H9 (cell line): ENCODE results near the gene SLC51A. TPM values are rescaled to one million over a fixed set of nuclear protein-coding genes. Genes with fewer than 3 reads are reported as not detected.

ENCODE experiments used
- DNase-seq: peaks from one replicate; pipeline ENCODE4 v3.0.0-alpha.2; 2017
- H2AFZ ChIP-seq: one replicate; pipeline ENCODE4 v1.6.1; 2013; ENCODE audit warnings: mild to moderate bottlenecking, low read length, control low read depth, moderate library complexity
- H2AK5ac ChIP-seq: 2 replicates; pipeline ENCODE4 v1.6.1; 2013; ENCODE audit warnings: low read length, control low read depth, mixed read lengths; ENCODE audit not compliant: insufficient read length
- H2BK120ac ChIP-seq: one replicate; pipeline ENCODE4 v1.6.1; 2013; ENCODE audit warnings: low read depth, mild to moderate bottlenecking, low read length, control low read depth, inconsistent platforms; ENCODE audit not compliant: poor library complexity, severe bottlenecking
- H2BK12ac ChIP-seq: 2 replicates; pipeline ENCODE4 v1.6.1; 2013; ENCODE audit warnings: low read length, control low read depth, mixed read lengths, low read depth; ENCODE audit not compliant: insufficient read length
- H2BK15ac ChIP-seq: 2 replicates; pipeline ENCODE4 v1.6.1; 2013; ENCODE audit warnings: low read depth, low read length, control low read depth
- H2BK20ac ChIP-seq: one replicate; pipeline ENCODE4 v1.6.1; 2013; ENCODE audit warnings: low read depth, mild to moderate bottlenecking, low read length, control low read depth, inconsistent platforms; ENCODE audit not compliant: poor library complexity, severe bottlenecking
- H2BK5ac ChIP-seq: 2 replicates; pipeline ENCODE4 v1.6.1; 2013; ENCODE audit warnings: low read length, control low read depth, mixed read lengths; ENCODE audit not compliant: insufficient read length
- H3K14ac ChIP-seq: 2 replicates; pipeline ENCODE4 v1.6.1; 2013; ENCODE audit warnings: low read length, control low read depth; ENCODE audit not compliant: insufficient read depth
- H3K18ac ChIP-seq: 2 replicates; pipeline ENCODE4 v1.6.1; 2013; ENCODE audit warnings: low read depth, mild to moderate bottlenecking, mixed read lengths, low read length, control low read depth; ENCODE audit not compliant: insufficient read length
- H3K23ac ChIP-seq: 2 replicates; pipeline ENCODE4 v1.6.1; 2013; ENCODE audit warnings: low read length, control low read depth, mixed read lengths, low read depth; ENCODE audit not compliant: insufficient read length
- H3K23me2 ChIP-seq: 2 replicates; pipeline ENCODE4 v1.6.1; 2013; ENCODE audit warnings: low read depth, mild to moderate bottlenecking, mixed read lengths, low read length, control low read depth; ENCODE audit not compliant: insufficient read length, poor library complexity, severe bottlenecking
- H3K27ac ChIP-seq: 2 replicates; pipeline ENCODE4 v1.5.1; 2013; ENCODE audit warnings: low read length, control low read depth, mixed read lengths, low read depth; ENCODE audit not compliant: insufficient read length
- H3K27me3 ChIP-seq: 2 replicates; pipeline ENCODE4 v1.6.1; 2013; ENCODE audit warnings: low read length, control low read depth, inconsistent platforms; ENCODE audit not compliant: insufficient read depth
- H3K4ac ChIP-seq: 2 replicates; pipeline ENCODE4 v1.6.1; 2013; ENCODE audit warnings: low read depth, mild to moderate bottlenecking, control low read depth, inconsistent platforms, low read length, moderate library complexity
- H3K4me1 ChIP-seq: 2 replicates; pipeline ENCODE4 v1.6.1; 2013; ENCODE audit warnings: low read length, control low read depth, inconsistent platforms; ENCODE audit not compliant: insufficient read depth
- H3K4me2 ChIP-seq: 2 replicates; pipeline ENCODE4 v1.6.1; 2013; ENCODE audit warnings: low read length, control low read depth, mixed read lengths; ENCODE audit not compliant: insufficient read length, insufficient read depth
- H3K56ac ChIP-seq: 2 replicates; pipeline ENCODE4 v1.6.1; 2013; ENCODE audit warnings: low read depth, mild to moderate bottlenecking, mixed read lengths, low read length, control low read depth; ENCODE audit not compliant: insufficient read length
- H3K79me1 ChIP-seq: 2 replicates; pipeline ENCODE4 v1.6.1; 2013; ENCODE audit warnings: low read depth, mild to moderate bottlenecking, moderate library complexity, low read length, control low read depth, inconsistent platforms; ENCODE audit not compliant: insufficient read depth, poor library complexity, severe bottlenecking
- H3K79me2 ChIP-seq: 2 replicates; pipeline ENCODE4 v1.6.1; 2013; ENCODE audit warnings: low read length, control low read depth, inconsistent platforms; ENCODE audit not compliant: insufficient read depth
- H3K9ac ChIP-seq: 2 replicates; pipeline ENCODE4 v1.6.1; 2013; ENCODE audit warnings: low read length, control low read depth, mixed read lengths; ENCODE audit not compliant: insufficient read length; ENCODE audit errors: extremely low read depth
- H3K9me3 ChIP-seq: one replicate; pipeline ENCODE4 v1.6.1; 2013; ENCODE audit warnings: low read depth, low read length, inconsistent platforms; ENCODE audit not compliant: control insufficient read depth
- H3T11ph ChIP-seq: one replicate; pipeline ENCODE4 v1.6.1; 2013; ENCODE audit warnings: mild to moderate bottlenecking, low read length, control low read depth, inconsistent platforms
- H4K20me1 ChIP-seq: one replicate; pipeline ENCODE4 v1.6.1; 2013; ENCODE audit not compliant: control insufficient read depth, insufficient read length, insufficient read depth
- H4K5ac ChIP-seq: 2 replicates; pipeline ENCODE4 v1.6.1; 2013; ENCODE audit warnings: low read depth, mild to moderate bottlenecking, mixed read lengths, low read length, control low read depth; ENCODE audit not compliant: insufficient read length
- H4K8ac ChIP-seq: replicated peaks from 2 replicates; pipeline ENCODE4 v1.6.1; 2013; ENCODE audit warnings: low read length, control low read depth, mixed read lengths, low read depth; ENCODE audit not compliant: insufficient read length
- H4K91ac ChIP-seq: 2 replicates; pipeline ENCODE4 v1.6.1; 2013; ENCODE audit warnings: low read depth, mild to moderate bottlenecking, moderate library complexity, mixed read lengths, low read length, control low read depth; ENCODE audit not compliant: insufficient read length
- H3K27ac Mint-ChIP-seq, 3 experiments: 2 replicates in 2 of 3; 3 replicates in 1 of 3; pipeline ENCODE4 v1.8.0; 2020 to 2021; ENCODE audit warnings: mixed read lengths in 3 of 3, mild to moderate bottlenecking in 1 of 3, moderate library complexity in 1 of 3
- H3K27me3 Mint-ChIP-seq: 2 replicates; pipeline ENCODE4 v1.8.0; 2021; ENCODE audit warnings: low read depth, mild to moderate bottlenecking, moderate library complexity, mixed read lengths
- H3K36me3 Mint-ChIP-seq, 3 experiments: 2 replicates in 2 of 3; 3 replicates in 1 of 3; pipeline ENCODE4 v1.8.0; 2020 to 2021; ENCODE audit warnings: low read depth in 3 of 3, mixed read lengths in 3 of 3; ENCODE audit not compliant: insufficient read depth in 1 of 3
- H3K4me1 Mint-ChIP-seq, 2 experiments: 2 replicates each; pipeline ENCODE4 v1.8.0; 2020; ENCODE audit warnings: mixed read lengths in 2 of 2
- H3K4me3 Mint-ChIP-seq, 2 experiments: 2 replicates in 1 of 2; 3 replicates in 1 of 2; pipeline ENCODE4 v1.8.0; 2020 to 2021; ENCODE audit warnings: mild to moderate bottlenecking in 2 of 2, mixed read lengths in 2 of 2, moderate library complexity in 1 of 2
- H3K9me3 Mint-ChIP-seq, 2 experiments: 2 replicates in 1 of 2; 3 replicates in 1 of 2; pipeline ENCODE4 v1.8.0; 2020; ENCODE audit warnings: mild to moderate bottlenecking in 2 of 2, mixed read lengths in 2 of 2, moderate library complexity in 1 of 2
- WGBS: extraction: QIAGEN DNeasy Blood & Tissue Kit; methylation state at CpG from one replicate; pipeline ENCODE4 v1.1.7; 2013; ENCODE audit warnings: missing lambda C conversion rate, low lambda C conversion rate, mixed read lengths; ENCODE audit not compliant: insufficient read length; ENCODE audit errors: extremely low coverage; 5-methylcytosine and 5-hydroxymethylcytosine counted together
- total RNA-seq: library from RNA; stranded (reverse); gene quantifications from 2 replicates; pipeline ENCODE4 v1.2.1, GENCODE V29; 2021
- TF ChIP-seq, protein P1 (sequence below): fragments of 200-600 bp; sonication (generic); conservative IDR thresholded peaks from 3 replicates; pipeline ENCODE4 v1.8.0; 2021; ENCODE audit warnings: antibody characterized with exemption, mild to moderate bottlenecking

SLC51A gene
- total RNA-seq, 1 experiment from 2014 or later: 5.6 TPM

DNA sequence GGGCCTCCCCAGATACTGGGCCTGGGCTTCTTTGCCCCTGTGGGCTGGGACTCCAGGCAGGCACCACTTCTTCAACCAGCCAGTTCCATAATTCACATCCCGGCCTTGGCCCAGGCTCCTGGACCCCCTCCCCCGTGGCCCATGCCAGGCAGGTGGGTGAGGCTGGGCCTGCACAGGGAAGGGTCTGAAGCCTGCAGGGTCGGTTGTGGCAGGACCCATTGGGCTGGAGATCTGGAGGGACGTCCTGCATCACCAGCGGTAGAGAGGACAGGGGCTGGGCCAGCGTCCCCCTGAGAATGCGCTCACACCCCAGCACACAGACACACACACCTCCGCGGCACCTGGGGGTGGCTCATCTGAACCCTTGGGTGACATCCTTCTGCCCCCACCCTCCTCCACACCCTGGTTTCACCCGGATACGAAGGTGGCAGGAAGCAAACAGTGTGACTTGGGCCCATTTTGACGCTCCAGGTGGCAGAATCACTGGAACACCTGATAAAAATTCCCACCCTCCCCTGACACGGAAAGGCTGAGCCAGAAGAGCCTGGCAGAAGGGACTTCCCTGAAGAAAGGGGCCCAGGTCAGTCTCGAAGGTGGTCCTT is 20.6 kb upstream of the SLC51A start:
- Histone ChIP-seq H3K23me2 (no peaks in the 10 kb centered on the region), H2AFZ (no peak overlapping the region), H3K14ac (no peak overlapping the region), H4K91ac (no peak overlapping the region), H3K27ac (no peak overlapping the region), H4K5ac (no peak overlapping the region), H3K18ac (no peak overlapping the region), H3K9ac (no peak overlapping the region), H4K8ac (no peak overlapping the region), H3K27me3 (no peaks in the 10 kb centered on the region), H2BK5ac (no peak overlapping the region), H3K4me2 (no peak overlapping the region), H3K56ac (no peak overlapping the region), H3K4ac (no peak overlapping the region), H2BK15ac (no peak overlapping the region), H2BK120ac (no peak overlapping the region), H3K23ac (no peak overlapping the region), H3K4me1 (no peaks in the 10 kb centered on the region), H3K9me3 (no peaks in the 10 kb centered on the region), H2AK5ac (no peak overlapping the region), H3K79me2 (no peaks in the 10 kb centered on the region), H2BK12ac (no peak overlapping the region), H4K20me1 (no peaks in the 10 kb centered on the region), H3K79me1 (no peaks in the 10 kb centered on the region), H2BK20ac (no peak overlapping the region), H3T11ph (no peak overlapping the region)
- Mint-ChIP-seq H3K27me3 (no peaks in the 10 kb centered on the region; the same call in 1 of the 2 replicates), H3K4me1 (peaks cover 5 to 14% of the 10 kb centered on the region in 2 experiments; a peak in 3 of 4 replicates), H3K36me3 (no peaks in the 10 kb centered on the region), H3K9me3 (no peaks in the 10 kb centered on the region), H3K27ac (no peak overlapping the region), H3K4me3 (no peak overlapping the region)
- no peak for DNase-seq
- TF ChIP-seq, protein P1, sequence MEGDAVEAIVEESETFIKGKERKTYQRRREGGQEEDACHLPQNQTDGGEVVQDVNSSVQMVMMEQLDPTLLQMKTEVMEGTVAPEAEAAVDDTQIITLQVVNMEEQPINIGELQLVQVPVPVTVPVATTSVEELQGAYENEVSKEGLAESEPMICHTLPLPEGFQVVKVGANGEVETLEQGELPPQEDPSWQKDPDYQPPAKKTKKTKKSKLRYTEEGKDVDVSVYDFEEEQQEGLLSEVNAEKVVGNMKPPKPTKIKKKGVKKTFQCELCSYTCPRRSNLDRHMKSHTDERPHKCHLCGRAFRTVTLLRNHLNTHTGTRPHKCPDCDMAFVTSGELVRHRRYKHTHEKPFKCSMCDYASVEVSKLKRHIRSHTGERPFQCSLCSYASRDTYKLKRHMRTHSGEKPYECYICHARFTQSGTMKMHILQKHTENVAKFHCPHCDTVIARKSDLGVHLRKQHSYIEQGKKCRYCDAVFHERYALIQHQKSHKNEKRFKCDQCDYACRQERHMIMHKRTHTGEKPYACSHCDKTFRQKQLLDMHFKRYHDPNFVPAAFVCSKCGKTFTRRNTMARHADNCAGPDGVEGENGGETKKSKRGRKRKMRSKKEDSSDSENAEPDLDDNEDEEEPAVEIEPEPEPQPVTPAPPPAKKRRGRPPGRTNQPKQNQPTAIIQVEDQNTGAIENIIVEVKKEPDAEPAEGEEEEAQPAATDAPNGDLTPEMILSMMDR: no peak
- no CpG with 5 or more reads among the region's 14 CpGs for WGBS
